Measurements from ENCODE around the gene ACP2. TPM values are rescaled to one million over a fixed set of nuclear protein-coding genes. Genes with fewer than 3 reads are reported as not detected.
A peak's percentile ranks its signal among the peaks of the same experiment; 100 is the strongest.

Gene ACP2
- polyA plus RNA-seq, 2 of the 4 experiments (the other 2 are of a cell fraction), result 13.6 to 19.7 TPM

DNA sequence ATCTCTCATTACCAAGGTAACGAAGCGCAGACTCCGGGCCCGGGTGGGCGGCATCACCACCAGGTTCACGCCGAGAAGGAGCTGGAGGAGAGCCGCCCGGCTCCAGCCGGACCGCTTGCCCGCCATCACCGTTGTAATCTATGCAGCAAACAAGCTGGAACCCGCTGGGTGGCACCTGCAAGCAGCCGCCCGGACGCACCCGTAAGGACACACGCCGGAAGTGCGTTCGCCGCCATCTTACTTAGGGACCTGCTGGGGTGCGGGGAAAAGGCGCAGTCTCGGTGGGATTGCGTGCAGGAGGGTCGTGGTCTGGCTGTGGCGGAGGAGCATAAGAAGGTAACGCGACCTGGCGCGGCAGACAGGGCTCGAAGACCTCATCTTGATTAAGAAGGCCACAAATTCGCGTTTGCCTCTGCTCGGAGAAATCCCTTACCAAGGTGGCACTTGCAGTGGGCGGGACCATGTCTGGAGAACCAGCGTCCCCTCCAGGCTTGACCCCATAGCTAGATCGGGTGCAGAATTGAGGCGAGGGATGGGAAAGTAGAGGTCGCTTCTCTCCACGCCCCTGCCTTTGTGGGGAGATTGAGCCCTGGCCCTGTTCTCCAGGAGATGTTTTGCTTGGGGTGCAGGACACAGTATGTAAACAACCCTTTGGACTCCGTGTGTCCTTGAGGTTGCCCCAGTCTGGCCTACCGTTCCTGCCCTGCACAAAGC lies at the start of gene ACP2 (continued):
- TF ChIP-seq MYC (IDR thresholded peaks at IDR 0.05; ENCODE audit: borderline replicate concordance, low read length), result no peak
- no peak for TF ChIP-seq RARB (CRISPR knock-in tag; IDR thresholded peaks at IDR 0.05)
- TF ChIP-seq CBX8 (IDR thresholded peaks at IDR 0.05), result no peak
- TF ChIP-seq, protein P1, sequence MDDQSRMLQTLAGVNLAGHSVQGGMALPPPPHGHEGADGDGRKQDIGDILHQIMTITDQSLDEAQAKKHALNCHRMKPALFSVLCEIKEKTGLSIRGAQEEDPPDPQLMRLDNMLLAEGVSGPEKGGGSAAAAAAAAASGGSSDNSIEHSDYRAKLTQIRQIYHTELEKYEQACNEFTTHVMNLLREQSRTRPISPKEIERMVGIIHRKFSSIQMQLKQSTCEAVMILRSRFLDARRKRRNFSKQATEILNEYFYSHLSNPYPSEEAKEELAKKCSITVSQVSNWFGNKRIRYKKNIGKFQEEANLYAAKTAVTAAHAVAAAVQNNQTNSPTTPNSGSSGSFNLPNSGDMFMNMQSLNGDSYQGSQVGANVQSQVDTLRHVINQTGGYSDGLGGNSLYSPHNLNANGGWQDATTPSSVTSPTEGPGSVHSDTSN (IDR thresholded peaks at IDR 0.05), result peak; percentile 80
- TF ChIP-seq SMC3 (IDR thresholded peaks at IDR 0.05), result peak; percentile 36; the same call in 2 of the 3 replicates
- TF ChIP-seq NR3C1 (IDR thresholded peaks at IDR 0.05), result no peak
- TF ChIP-seq HOXB5 (CRISPR knock-in tag; IDR thresholded peaks at IDR 0.05), result peak; percentile 24; the same call in 1 of the 2 replicates
- no peak for TF ChIP-seq RNF2 (IDR thresholded peaks at IDR 0.05; ENCODE audit: borderline replicate concordance, low read depth)
- TF ChIP-seq, protein P2, sequence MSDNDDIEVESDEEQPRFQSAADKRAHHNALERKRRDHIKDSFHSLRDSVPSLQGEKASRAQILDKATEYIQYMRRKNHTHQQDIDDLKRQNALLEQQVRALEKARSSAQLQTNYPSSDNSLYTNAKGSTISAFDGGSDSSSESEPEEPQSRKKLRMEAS (IDR thresholded peaks at IDR 0.05), result peak; percentile 92
- TF ChIP-seq, protein P3, sequence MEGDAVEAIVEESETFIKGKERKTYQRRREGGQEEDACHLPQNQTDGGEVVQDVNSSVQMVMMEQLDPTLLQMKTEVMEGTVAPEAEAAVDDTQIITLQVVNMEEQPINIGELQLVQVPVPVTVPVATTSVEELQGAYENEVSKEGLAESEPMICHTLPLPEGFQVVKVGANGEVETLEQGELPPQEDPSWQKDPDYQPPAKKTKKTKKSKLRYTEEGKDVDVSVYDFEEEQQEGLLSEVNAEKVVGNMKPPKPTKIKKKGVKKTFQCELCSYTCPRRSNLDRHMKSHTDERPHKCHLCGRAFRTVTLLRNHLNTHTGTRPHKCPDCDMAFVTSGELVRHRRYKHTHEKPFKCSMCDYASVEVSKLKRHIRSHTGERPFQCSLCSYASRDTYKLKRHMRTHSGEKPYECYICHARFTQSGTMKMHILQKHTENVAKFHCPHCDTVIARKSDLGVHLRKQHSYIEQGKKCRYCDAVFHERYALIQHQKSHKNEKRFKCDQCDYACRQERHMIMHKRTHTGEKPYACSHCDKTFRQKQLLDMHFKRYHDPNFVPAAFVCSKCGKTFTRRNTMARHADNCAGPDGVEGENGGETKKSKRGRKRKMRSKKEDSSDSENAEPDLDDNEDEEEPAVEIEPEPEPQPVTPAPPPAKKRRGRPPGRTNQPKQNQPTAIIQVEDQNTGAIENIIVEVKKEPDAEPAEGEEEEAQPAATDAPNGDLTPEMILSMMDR (IDR thresholded peaks at IDR 0.05), result peak; percentile 35
- TF ChIP-seq, protein P4, sequence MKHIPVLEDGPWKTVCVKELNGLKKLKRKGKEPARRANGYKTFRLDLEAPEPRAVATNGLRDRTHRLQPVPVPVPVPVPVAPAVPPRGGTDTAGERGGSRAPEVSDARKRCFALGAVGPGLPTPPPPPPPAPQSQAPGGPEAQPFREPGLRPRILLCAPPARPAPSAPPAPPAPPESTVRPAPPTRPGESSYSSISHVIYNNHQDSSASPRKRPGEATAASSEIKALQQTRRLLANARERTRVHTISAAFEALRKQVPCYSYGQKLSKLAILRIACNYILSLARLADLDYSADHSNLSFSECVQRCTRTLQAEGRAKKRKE (CRISPR knock-in tag; IDR thresholded peaks at IDR 0.05; ENCODE audit: low read depth), result 0 out of 2 replicates have a peak, but pooled peaks have one; percentile 13
- TF ChIP-seq FOXS1 (CRISPR knock-in tag; IDR thresholded peaks at IDR 0.05), result no peak
- TF ChIP-seq HDAC2 (IDR thresholded peaks at IDR 0.05), result no peak
- TF ChIP-seq, protein P5, sequence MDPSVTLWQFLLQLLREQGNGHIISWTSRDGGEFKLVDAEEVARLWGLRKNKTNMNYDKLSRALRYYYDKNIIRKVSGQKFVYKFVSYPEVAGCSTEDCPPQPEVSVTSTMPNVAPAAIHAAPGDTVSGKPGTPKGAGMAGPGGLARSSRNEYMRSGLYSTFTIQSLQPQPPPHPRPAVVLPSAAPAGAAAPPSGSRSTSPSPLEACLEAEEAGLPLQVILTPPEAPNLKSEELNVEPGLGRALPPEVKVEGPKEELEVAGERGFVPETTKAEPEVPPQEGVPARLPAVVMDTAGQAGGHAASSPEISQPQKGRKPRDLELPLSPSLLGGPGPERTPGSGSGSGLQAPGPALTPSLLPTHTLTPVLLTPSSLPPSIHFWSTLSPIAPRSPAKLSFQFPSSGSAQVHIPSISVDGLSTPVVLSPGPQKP (IDR thresholded peaks at IDR 0.05; ENCODE audit: low read depth, low read length), result no peak
- TF ChIP-seq CHD4 (IDR thresholded peaks at IDR 0.05; ENCODE audit: borderline replicate concordance), result no peak
- no peak for TF ChIP-seq ZC3H11A (IDR thresholded peaks at IDR 0.05)

DNA sequence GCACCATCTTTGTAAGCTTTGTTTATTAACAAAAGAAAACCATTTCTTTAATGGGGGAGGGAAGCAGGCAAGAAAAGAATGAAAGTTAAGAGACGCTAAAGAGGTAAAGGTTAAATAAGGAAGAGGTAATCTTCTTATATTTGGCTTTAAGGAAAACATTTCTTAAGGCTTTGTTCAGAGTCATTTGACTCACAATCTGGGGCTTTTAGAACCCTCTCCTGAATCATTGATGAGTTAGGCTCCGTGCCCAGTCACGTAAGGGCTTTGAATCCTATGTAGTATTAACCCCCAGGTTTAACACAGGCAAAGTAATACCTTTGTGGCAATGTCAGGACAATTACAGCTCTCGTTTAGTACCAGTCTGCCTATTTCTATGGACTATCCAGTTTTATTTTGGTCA lies 47.4 kb upstream of the ACP2 start:
- CTCF ChIA-PET, result interaction anchor here (1.0 to 1.8 kb wide), 5 partner anchors 8 to 59 kb away, joined by 3 to 5 read pairs (median 3); no protein-coding TSS in a partner anchor
- DNase-seq (ENCODE audit: low read depth in 1 of 2, low spot score in 1 of 2) (no peak), FAIRE-seq (no peak), ATAC-seq (no peak)
- TF ChIP-seq, protein P3 (IDR thresholded peaks at IDR 0.05), result no peak
- no peaks in the 10 kb centered on the region for H3K4me1 ChIP-seq
- POLR2A ChIA-PET, result no interaction called here
- no peak overlapping the region for H3K27ac ChIP-seq
- no peak overlapping the region for H3K4me3 ChIP-seq
- 89% methylated on average over 4 of the region's 4 CpGs for WGBS (ENCODE audit: missing lambda C conversion rate)
- no peak overlapping the region for H3K4me2 ChIP-seq
- peaks cover 17% of the 10 kb centered on the region for H3K9me3 ChIP-seq

All from A549 (cell line).